ENCODE measurements around the gene PSME2.

DNA sequence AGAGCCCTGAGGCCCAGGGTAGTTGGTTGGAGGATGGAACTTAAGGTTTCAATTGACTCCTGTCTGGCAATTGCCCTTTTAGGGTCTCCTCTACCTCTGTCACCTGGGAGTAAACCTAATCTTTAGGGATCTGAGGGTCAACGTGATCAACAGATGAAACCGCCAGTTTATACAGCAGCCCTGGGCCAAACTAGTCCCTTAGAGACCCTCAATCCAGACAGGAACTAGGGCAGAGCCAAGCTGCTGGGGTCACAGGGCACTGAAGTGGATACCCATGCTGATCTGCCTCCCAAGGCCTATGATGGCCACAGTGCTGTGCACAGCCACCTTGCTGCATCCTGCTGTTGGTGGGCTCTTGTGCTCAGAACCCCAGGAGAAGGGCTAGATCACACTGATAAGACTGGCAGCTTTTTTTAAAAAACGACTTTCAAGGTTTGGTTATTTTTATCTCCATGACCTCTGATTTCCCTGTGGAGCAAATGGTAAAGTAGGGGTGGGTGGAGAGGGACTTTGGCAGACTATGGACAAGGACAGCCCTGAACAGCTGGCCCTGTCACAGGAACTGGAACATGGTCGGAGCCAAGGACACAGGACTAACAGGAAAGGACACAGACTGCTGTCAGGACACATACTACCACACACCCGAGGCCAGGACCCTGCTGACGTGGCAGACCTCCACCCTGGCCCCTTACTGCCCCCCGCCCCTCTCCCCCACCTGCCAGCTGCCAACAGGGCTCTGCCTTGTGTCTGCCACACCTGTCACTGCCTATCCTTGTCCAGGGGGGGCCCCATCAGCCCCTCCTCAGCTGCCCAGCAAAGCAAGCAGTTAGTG, 15.5 kb downstream of the PSME2 start:
- TF ChIP-seq, protein P1, sequence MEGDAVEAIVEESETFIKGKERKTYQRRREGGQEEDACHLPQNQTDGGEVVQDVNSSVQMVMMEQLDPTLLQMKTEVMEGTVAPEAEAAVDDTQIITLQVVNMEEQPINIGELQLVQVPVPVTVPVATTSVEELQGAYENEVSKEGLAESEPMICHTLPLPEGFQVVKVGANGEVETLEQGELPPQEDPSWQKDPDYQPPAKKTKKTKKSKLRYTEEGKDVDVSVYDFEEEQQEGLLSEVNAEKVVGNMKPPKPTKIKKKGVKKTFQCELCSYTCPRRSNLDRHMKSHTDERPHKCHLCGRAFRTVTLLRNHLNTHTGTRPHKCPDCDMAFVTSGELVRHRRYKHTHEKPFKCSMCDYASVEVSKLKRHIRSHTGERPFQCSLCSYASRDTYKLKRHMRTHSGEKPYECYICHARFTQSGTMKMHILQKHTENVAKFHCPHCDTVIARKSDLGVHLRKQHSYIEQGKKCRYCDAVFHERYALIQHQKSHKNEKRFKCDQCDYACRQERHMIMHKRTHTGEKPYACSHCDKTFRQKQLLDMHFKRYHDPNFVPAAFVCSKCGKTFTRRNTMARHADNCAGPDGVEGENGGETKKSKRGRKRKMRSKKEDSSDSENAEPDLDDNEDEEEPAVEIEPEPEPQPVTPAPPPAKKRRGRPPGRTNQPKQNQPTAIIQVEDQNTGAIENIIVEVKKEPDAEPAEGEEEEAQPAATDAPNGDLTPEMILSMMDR (IDR thresholded peaks at IDR 0.05) = no peak
- TF ChIP-seq POLR2AphosphoS5 (IDR thresholded peaks at IDR 0.05) = no peak
- TF ChIP-seq POLR2A (IDR thresholded peaks at IDR 0.05) = no peak
- TF ChIP-seq EP300 (IDR thresholded peaks at IDR 0.05; ENCODE audit: low read depth) = no peak

All from transverse colon (tissue), 4 donors.